ENCODE measurements around the gene EVX1. TPM values are rescaled to one million over a fixed set of nuclear protein-coding genes. Genes with fewer than 3 reads are reported as not detected.
A peak's percentile ranks its signal among the peaks of the same experiment; 100 is the strongest.

EVX1 gene
- total RNA-seq, 1 donor from 2014 or later = not detected

- H3K27ac Mint-ChIP-seq = peak overlapping the region; percentile 34
- H3K4me3 Mint-ChIP-seq = no peak overlapping the region
- H3K27me3 Mint-ChIP-seq (ENCODE audit: insufficient read depth) = peaks cover 81% of the 10 kb centered on the region
- no peaks in the 10 kb centered on the region for H3K36me3 Mint-ChIP-seq (ENCODE audit: low read depth)
- H3K4me1 Mint-ChIP-seq (ENCODE audit: low read depth) = no peaks in the 10 kb centered on the region
- intact Hi-C loops (cut with micrococcal nuclease) = loop anchor here (2.0 kb wide), 2 partner anchors 50 to 1396 kb away; partner anchors contain the start of gene HOXA13
- H3K9me3 Mint-ChIP-seq = no peaks in the 10 kb centered on the region
- DNase-seq (ENCODE audit: low spot score) = no peak
Measured at GRCh38 chr7:27251136-27251651, 8.6 kb downstream of the EVX1 start.

- no peak for DNase-seq (ENCODE audit: low spot score)
- H3K9me3 Mint-ChIP-seq = no peaks in the 10 kb centered on the region
- H3K4me3 Mint-ChIP-seq = no peak overlapping the region
- peaks cover 74% of the 10 kb centered on the region for H3K27me3 Mint-ChIP-seq (ENCODE audit: insufficient read depth)
- no peaks in the 10 kb centered on the region for H3K4me1 Mint-ChIP-seq (ENCODE audit: low read depth)
- H3K36me3 Mint-ChIP-seq (ENCODE audit: low read depth) = no peaks in the 10 kb centered on the region
- intact Hi-C loops (cut with micrococcal nuclease) = loop anchor here (2.0 kb wide), 2 partner anchors 51 to 1397 kb away; partner anchors contain the start of gene HOXA13
- no peak overlapping the region for H3K27ac Mint-ChIP-seq
Measured at GRCh38 chr7:27251652-27252590, 9.3 kb downstream of the EVX1 start.

GRCh38 chr7:27254625-27255024 is 12.0 kb downstream of the EVX1 start:
- H3K36me3 Mint-ChIP-seq (ENCODE audit: low read depth) = no peaks in the 10 kb centered on the region
- peaks cover 55% of the 10 kb centered on the region for H3K27me3 Mint-ChIP-seq (ENCODE audit: insufficient read depth)
- intact Hi-C loops (cut with micrococcal nuclease) = no loop called here
- H3K4me3 Mint-ChIP-seq = no peak overlapping the region
- H3K27ac Mint-ChIP-seq = no peak overlapping the region
- H3K9me3 Mint-ChIP-seq = no peaks in the 10 kb centered on the region
- H3K4me1 Mint-ChIP-seq (ENCODE audit: low read depth) = no peaks in the 10 kb centered on the region
- no peak for DNase-seq (ENCODE audit: low spot score)

- H3K36me3 Mint-ChIP-seq (ENCODE audit: low read depth) = no peaks in the 10 kb centered on the region
- H3K9me3 Mint-ChIP-seq = no peaks in the 10 kb centered on the region
- no peaks in the 10 kb centered on the region for H3K4me1 Mint-ChIP-seq (ENCODE audit: low read depth)
- H3K27ac Mint-ChIP-seq = no peak overlapping the region
- intact Hi-C loops (cut with micrococcal nuclease) = no loop called here
- H3K4me3 Mint-ChIP-seq = no peak overlapping the region
- peaks cover 7% of the 10 kb centered on the region for H3K27me3 Mint-ChIP-seq (ENCODE audit: insufficient read depth)
- no peak for DNase-seq (ENCODE audit: low spot score)
Measured at GRCh38 chr7:27260211-27260610, 17.6 kb downstream of the EVX1 start.

GRCh38 chr7:27262121-27262520 is 19.5 kb downstream of the EVX1 start:
- H3K36me3 Mint-ChIP-seq (ENCODE audit: low read depth) = no peaks in the 10 kb centered on the region
- no peak overlapping the region for H3K27ac Mint-ChIP-seq
- no peaks in the 10 kb centered on the region for H3K9me3 Mint-ChIP-seq
- intact Hi-C loops (cut with micrococcal nuclease) = no loop called here
- H3K27me3 Mint-ChIP-seq (ENCODE audit: insufficient read depth) = peaks cover 5% of the 10 kb centered on the region
- no peak overlapping the region for H3K4me3 Mint-ChIP-seq
- DNase-seq (ENCODE audit: low spot score) = no peak
- no peaks in the 10 kb centered on the region for H3K4me1 Mint-ChIP-seq (ENCODE audit: low read depth)

GRCh38 chr7:27263781-27264180 is 21.2 kb downstream of the EVX1 start:
- DNase-seq (ENCODE audit: low spot score) = no peak
- no peaks in the 10 kb centered on the region for H3K36me3 Mint-ChIP-seq (ENCODE audit: low read depth)
- H3K27ac Mint-ChIP-seq = no peak overlapping the region
- H3K4me3 Mint-ChIP-seq = no peak overlapping the region
- intact Hi-C loops (cut with micrococcal nuclease) = no loop called here
- H3K4me1 Mint-ChIP-seq (ENCODE audit: low read depth) = no peaks in the 10 kb centered on the region
- H3K27me3 Mint-ChIP-seq (ENCODE audit: insufficient read depth) = peaks cover 2% of the 10 kb centered on the region
- H3K9me3 Mint-ChIP-seq = no peaks in the 10 kb centered on the region

GRCh38 chr7:27269455-27269854 is 26.9 kb downstream of the EVX1 start:
- no peaks in the 10 kb centered on the region for H3K36me3 Mint-ChIP-seq (ENCODE audit: low read depth)
- H3K4me3 Mint-ChIP-seq = no peak overlapping the region
- no peak for DNase-seq (ENCODE audit: low spot score)
- no peaks in the 10 kb centered on the region for H3K4me1 Mint-ChIP-seq (ENCODE audit: low read depth)
- H3K9me3 Mint-ChIP-seq = peaks cover 4% of the 10 kb centered on the region
- intact Hi-C loops (cut with micrococcal nuclease) = no loop called here
- no peak overlapping the region for H3K27ac Mint-ChIP-seq
- H3K27me3 Mint-ChIP-seq (ENCODE audit: insufficient read depth) = no peaks in the 10 kb centered on the region

GRCh38 chr7:27271384-27271783 is 28.8 kb downstream of the EVX1 start:
- H3K4me1 Mint-ChIP-seq (ENCODE audit: low read depth) = no peaks in the 10 kb centered on the region
- peaks cover 4% of the 10 kb centered on the region for H3K9me3 Mint-ChIP-seq
- DNase-seq (ENCODE audit: low spot score) = no peak
- no peak overlapping the region for H3K4me3 Mint-ChIP-seq
- no peak overlapping the region for H3K27ac Mint-ChIP-seq
- H3K27me3 Mint-ChIP-seq (ENCODE audit: insufficient read depth) = no peaks in the 10 kb centered on the region
- no peaks in the 10 kb centered on the region for H3K36me3 Mint-ChIP-seq (ENCODE audit: low read depth)
- intact Hi-C loops (cut with micrococcal nuclease) = no loop called here

- no peaks in the 10 kb centered on the region for H3K36me3 Mint-ChIP-seq (ENCODE audit: low read depth)
- H3K4me1 Mint-ChIP-seq (ENCODE audit: low read depth) = no peaks in the 10 kb centered on the region
- DNase-seq (ENCODE audit: low spot score) = no peak
- no peak overlapping the region for H3K4me3 Mint-ChIP-seq
- no peaks in the 10 kb centered on the region for H3K9me3 Mint-ChIP-seq
- H3K27ac Mint-ChIP-seq = no peak overlapping the region
- intact Hi-C loops (cut with micrococcal nuclease) = no loop called here
- no peaks in the 10 kb centered on the region for H3K27me3 Mint-ChIP-seq (ENCODE audit: insufficient read depth)
Measured at GRCh38 chr7:27277628-27278027, 35.0 kb downstream of the EVX1 start.

- Mint-ChIP-seq H3K27me3 (ENCODE audit: insufficient read depth) (peaks cover 3% of the 10 kb centered on the region), H3K27ac (no peak overlapping the region), H3K4me1 (ENCODE audit: low read depth) (no peaks in the 10 kb centered on the region), H3K9me3 (no peaks in the 10 kb centered on the region), H3K4me3 (no peak overlapping the region), H3K36me3 (ENCODE audit: low read depth) (no peaks in the 10 kb centered on the region)
- DNase-seq (ENCODE audit: low spot score) = no peak
- intact Hi-C loops (cut with micrococcal nuclease) = no loop called here
Measured at GRCh38 chr7:27283558-27283957, 41.0 kb downstream of the EVX1 start.

GRCh38 chr7:27295236-27295635 is 52.6 kb downstream of the EVX1 start:
- Mint-ChIP-seq H3K27ac (no peak overlapping the region), H3K4me1 (ENCODE audit: low read depth) (no peaks in the 10 kb centered on the region), H3K27me3 (ENCODE audit: insufficient read depth) (peaks cover 2% of the 10 kb centered on the region), H3K36me3 (ENCODE audit: low read depth) (no peaks in the 10 kb centered on the region), H3K9me3 (no peaks in the 10 kb centered on the region), H3K4me3 (no peak overlapping the region)
- no peak for DNase-seq (ENCODE audit: low spot score)
- intact Hi-C loops (cut with micrococcal nuclease) = no loop called here

- DNase-seq (ENCODE audit: low spot score) = no peak
- H3K9me3 Mint-ChIP-seq = no peaks in the 10 kb centered on the region
- intact Hi-C loops (cut with micrococcal nuclease) = no loop called here
- H3K4me3 Mint-ChIP-seq = no peak overlapping the region
- H3K36me3 Mint-ChIP-seq (ENCODE audit: low read depth) = no peaks in the 10 kb centered on the region
- no peaks in the 10 kb centered on the region for H3K27me3 Mint-ChIP-seq (ENCODE audit: insufficient read depth)
- H3K27ac Mint-ChIP-seq = no peak overlapping the region
- no peaks in the 10 kb centered on the region for H3K4me1 Mint-ChIP-seq (ENCODE audit: low read depth)
Measured at GRCh38 chr7:27297356-27297755, 54.8 kb downstream of the EVX1 start.

All from activated T-helper 1 cell treated with anti-CD3 and anti-CD28 coated beads, Interleukin-12 subunit alpha, Interleukin-12 subunit beta, Interleukin-2, Interleukin-4 antibody, amounts not matched to agents 30 ng/mL and 10 ng/mL and 1 ng/mL, durations not matched to agents 14 hours and 24 hours and 36 hours (primary cell).